VCaP (cell line): ENCODE results near the gene TACC3.

ENCODE experiments used
- H3K27ac ChIP-seq: fragments of 450-650 bp; 2 replicates; pipeline ENCODE4 v1.5.1; 2017
- CTCF ChIP-seq: fragments of 450-650 bp; conservative IDR thresholded peaks from 2 replicates; pipeline ENCODE4 v1.5.1; 2017; ENCODE audit warnings: mild to moderate bottlenecking, moderate library complexity

The TACC3 gene

GRCh38 chr4:1715002-1715758, 6.1 kb upstream of the TACC3 start:
- H3K27ac ChIP-seq, result peak overlapping the region; percentile 30
- TF ChIP-seq CTCF, result no peak

- no peak for TF ChIP-seq CTCF
- peak overlapping the region; percentile 96 for H3K27ac ChIP-seq
Observed at GRCh38 chr4:1716065-1716945, 5.0 kb upstream of the TACC3 start.

- peak overlapping the region; percentile 96 for H3K27ac ChIP-seq
Observed at GRCh38 chr4:1717129-1718094, 3.9 kb upstream of the TACC3 start.

GRCh38 chr4:1718095-1718850, 3.0 kb upstream of the TACC3 start:
- TF ChIP-seq CTCF, result no peak
- peak overlapping the region; percentile 96 for H3K27ac ChIP-seq

More at GRCh38 chr4:1717129-1718094, 3.9 kb upstream of the TACC3 start:
- TF ChIP-seq CTCF, result no peak

DNA sequence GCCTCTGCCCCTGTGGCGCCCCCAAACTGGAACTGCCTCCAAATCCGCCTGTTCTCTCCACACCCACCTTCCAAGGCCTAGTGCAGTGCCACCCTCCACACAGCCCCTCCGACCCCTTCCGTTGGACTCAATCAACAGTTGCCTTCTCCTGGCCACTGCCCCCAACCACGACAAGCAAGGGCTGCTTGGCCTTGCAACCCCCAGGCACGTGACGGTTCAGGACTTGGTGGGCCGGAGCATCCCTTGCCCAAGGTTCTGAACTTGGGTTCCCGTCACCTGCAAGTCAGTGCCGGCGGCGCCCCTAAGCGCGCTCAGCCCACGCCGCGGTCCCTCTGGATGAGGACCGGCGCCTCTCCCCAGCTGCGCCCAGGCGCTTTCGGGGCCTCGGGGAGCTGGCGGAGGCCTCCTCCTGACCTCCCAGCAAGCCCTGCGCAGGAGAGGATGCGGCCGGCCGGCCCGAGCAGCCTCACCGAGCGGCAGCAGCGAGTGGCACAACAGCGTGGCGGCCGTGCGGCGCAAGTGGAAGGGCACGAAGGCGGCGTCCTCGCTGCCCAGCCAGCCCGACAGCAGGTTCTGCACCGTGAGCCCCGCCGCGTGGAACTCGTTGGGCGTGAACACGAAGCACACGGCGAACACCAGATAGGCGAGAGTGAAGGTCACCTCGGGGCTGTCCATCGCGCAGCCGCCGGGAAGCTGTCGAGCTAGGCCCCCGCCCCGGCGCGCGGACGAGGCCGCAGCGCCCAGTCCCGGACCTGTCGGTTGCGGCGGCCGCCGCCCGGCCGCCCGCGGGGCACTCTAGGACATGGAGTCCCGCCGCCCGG, 948 bp upstream of the TACC3 start:
- TF ChIP-seq CTCF, result no peak
- peak overlapping the region; percentile 96 for H3K27ac ChIP-seq
